Measurements from ENCODE around the gene MAP3K8.

DNA sequence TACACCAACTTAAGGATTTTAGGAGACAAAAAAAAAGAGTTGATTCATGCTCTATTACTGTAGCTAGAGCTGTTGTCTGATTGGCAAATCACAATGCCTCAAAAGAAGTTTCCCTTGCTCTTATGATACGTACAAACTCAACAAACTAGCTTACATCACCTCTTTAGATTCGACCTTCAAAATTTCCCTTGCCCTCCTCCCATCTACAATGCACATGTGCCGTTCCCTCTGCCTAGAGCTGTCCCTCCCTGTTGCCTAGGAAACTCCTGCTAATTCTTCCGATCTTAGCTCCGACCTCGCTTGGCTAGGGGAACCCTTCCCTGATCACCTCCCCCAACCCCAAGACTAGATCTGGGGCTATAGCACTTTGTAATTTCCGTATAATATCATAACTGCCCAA is 55.4 kb downstream of the MAP3K8 start:
- TF ChIP-seq, protein P1, sequence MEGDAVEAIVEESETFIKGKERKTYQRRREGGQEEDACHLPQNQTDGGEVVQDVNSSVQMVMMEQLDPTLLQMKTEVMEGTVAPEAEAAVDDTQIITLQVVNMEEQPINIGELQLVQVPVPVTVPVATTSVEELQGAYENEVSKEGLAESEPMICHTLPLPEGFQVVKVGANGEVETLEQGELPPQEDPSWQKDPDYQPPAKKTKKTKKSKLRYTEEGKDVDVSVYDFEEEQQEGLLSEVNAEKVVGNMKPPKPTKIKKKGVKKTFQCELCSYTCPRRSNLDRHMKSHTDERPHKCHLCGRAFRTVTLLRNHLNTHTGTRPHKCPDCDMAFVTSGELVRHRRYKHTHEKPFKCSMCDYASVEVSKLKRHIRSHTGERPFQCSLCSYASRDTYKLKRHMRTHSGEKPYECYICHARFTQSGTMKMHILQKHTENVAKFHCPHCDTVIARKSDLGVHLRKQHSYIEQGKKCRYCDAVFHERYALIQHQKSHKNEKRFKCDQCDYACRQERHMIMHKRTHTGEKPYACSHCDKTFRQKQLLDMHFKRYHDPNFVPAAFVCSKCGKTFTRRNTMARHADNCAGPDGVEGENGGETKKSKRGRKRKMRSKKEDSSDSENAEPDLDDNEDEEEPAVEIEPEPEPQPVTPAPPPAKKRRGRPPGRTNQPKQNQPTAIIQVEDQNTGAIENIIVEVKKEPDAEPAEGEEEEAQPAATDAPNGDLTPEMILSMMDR (IDR thresholded peaks at IDR 0.05), result no peak
- TF ChIP-seq EZH2 (IDR thresholded peaks at IDR 0.05; ENCODE audit: borderline replicate concordance, insufficient read depth, low read depth, low read length, poor library complexity, severe bottlenecking), result no peak

Measured in B cell (primary cell).